ENCODE measurements around the gene MRPS33.
A peak's percentile ranks its signal among the peaks of the same experiment; 100 is the strongest.

The MRPS33 gene

DNA sequence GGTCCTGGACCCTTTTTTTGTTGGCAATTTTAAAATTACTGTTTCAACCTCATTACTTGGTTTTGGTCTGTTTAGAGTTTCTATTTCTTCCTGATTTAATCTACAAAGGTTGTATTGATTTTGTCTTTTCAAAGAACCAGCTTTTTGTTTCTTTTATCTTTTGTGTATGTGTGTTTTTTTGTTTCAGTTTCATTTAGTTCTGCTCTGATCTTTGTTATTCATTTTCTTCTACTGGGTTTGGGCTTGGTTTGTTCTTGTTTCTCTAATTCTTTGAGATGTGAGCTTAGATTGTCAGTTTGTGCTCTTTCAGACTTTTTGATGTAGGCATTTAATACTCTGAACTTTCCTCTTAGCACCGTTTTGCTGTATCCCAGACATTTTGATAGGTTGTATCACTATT lies 8.5 kb upstream of the MRPS33 start:
- peaks cover 8% of the 10 kb centered on the region for H3K4me1 Mint-ChIP-seq
- peaks cover 7% of the 10 kb centered on the region for H3K9me3 Mint-ChIP-seq
- H3K36me3 Mint-ChIP-seq = no peaks in the 10 kb centered on the region
- DNase-seq (ENCODE audit: low spot score in 2 of 2) (no peak), ATAC-seq (no peak)
- H3K27ac Mint-ChIP-seq = no peak overlapping the region
- H3K4me3 Mint-ChIP-seq = no peak overlapping the region

- Mint-ChIP-seq H3K4me1 (peaks cover 19% of the 10 kb centered on the region), H3K4me3 (no peak overlapping the region), H3K9me3 (peaks cover 3% of the 10 kb centered on the region), H3K27ac (no peak overlapping the region), H3K36me3 (peaks cover 16% of the 10 kb centered on the region)
- ATAC-seq (no peak), DNase-seq (ENCODE audit: low spot score in 2 of 2) (no peak)
These were observed 2.8 kb upstream of the MRPS33 start for GRCh38 chr7:141017555-141017954.

DNA sequence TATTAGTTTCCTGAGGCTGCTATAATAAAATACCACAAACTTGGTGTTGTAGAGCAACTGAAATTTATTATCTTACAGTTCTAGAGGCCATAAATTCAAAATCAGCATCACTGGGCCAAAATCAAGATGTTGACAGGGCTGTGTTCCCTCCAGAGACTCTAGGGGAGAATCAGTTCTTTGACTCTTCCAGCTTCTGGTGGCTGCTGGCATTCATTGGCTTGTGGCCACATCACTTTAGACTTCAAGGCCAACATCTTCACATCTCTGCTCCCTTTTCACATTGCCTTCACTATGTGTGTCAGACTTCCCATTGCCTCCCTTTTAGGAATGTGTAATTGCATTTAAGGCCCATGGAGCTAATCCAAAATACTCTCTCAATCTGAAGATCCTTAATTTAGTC lies 1.6 kb upstream of the MRPS33 start:
- Mint-ChIP-seq H3K36me3 (peaks cover 29% of the 10 kb centered on the region), H3K27ac (no peak overlapping the region), H3K4me1 (peaks cover 32% of the 10 kb centered on the region), H3K9me3 (peaks cover 3% of the 10 kb centered on the region), H3K4me3 (no peak overlapping the region)
- DNase-seq (ENCODE audit: low spot score in 2 of 2) (no peak), ATAC-seq (no peak)

DNA sequence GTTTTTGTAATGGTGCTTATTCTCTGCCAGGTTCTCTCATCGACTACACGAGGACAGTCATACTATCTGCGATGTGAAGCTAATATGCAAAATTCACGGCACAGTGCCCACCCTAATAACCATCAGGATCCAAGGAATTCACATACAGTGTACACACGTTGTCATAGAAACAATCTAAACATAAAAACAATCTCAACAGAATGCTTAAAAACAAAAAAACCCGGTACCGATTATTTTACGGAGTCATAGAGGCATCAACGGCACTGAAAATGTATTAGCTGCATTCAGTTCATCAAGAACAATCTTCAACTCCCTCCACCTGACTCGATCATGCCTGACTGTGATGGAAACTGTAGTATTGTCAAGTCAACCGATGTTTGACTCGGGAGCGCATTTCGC lies 628 bp downstream of the MRPS33 start:
- Mint-ChIP-seq H3K4me1 (peaks cover 33% of the 10 kb centered on the region), H3K4me3 (peak overlapping the region; percentile 88), H3K9me3 (peaks cover 3% of the 10 kb centered on the region), H3K27ac (peak overlapping the region; percentile 99), H3K36me3 (peaks cover 44% of the 10 kb centered on the region)
- DNase-seq (ENCODE audit: low spot score in 2 of 2) (no peak), ATAC-seq (no peak)

DNA sequence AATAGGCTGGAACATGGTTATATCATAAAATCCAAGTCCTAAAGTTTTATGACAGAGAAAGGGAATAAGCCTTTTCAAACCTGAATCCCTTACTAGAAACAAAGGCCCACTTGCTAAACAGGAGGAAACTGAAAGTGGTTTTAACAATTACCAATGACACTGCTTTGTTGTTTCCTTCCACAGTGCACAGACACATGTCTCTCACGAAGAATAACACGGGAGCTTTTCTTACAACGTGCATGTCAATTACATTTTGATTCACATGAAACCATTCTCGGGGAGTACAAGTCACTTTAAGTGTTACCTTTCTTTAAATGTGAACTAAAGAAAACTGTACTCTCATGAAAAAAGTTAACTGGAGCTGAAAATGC lies 1.4 kb downstream of the MRPS33 start:
- ATAC-seq (no peak), DNase-seq (ENCODE audit: low spot score in 2 of 2) (no peak)
- peak overlapping the region; percentile 99 for H3K27ac Mint-ChIP-seq
- H3K4me1 Mint-ChIP-seq = peaks cover 33% of the 10 kb centered on the region
- H3K9me3 Mint-ChIP-seq = peaks cover 3% of the 10 kb centered on the region
- peak overlapping the region; percentile 88 for H3K4me3 Mint-ChIP-seq
- peaks cover 52% of the 10 kb centered on the region for H3K36me3 Mint-ChIP-seq

GRCh38 chr7:141012696-141013344 lies 1.9 kb downstream of the MRPS33 start:
- peaks cover 57% of the 10 kb centered on the region for H3K36me3 Mint-ChIP-seq
- peaks cover 3% of the 10 kb centered on the region for H3K9me3 Mint-ChIP-seq
- ATAC-seq = peak; percentile 67
- H3K4me3 Mint-ChIP-seq = peak overlapping the region; percentile 88
- no peak for DNase-seq (ENCODE audit: low spot score in 2 of 2)
- H3K4me1 Mint-ChIP-seq = peaks cover 33% of the 10 kb centered on the region
- H3K27ac Mint-ChIP-seq = peak overlapping the region; percentile 99

- Mint-ChIP-seq H3K27ac (peak overlapping the region; percentile 99), H3K4me1 (peaks cover 33% of the 10 kb centered on the region), H3K9me3 (peaks cover 3% of the 10 kb centered on the region), H3K36me3 (peaks cover 63% of the 10 kb centered on the region), H3K4me3 (peak overlapping the region; percentile 88)
- ATAC-seq (peak; percentile 38), DNase-seq (ENCODE audit: low spot score in 2 of 2) (peak; percentile 47 to 86)
These were observed 2.6 kb downstream of the MRPS33 start for GRCh38 chr7:141012044-141012685.

DNA sequence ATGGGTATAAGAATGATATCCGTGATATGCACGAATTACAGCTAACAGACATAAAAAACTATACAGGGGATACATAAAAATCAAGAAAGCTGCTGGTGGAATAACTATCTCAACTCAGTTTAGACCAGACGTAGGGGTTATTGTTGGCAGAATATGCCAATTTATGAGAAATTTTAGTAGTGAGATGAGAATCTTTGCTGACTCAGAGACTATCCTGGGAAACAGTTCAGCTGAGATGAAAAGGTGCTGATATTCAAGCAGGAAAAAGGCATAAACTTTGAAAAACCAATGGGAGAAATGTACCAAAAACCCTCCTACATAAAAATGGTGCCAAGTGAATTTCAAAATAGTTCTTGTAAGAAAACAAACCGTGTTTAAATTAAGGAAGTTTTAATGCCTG lies 3.3 kb downstream of the MRPS33 start:
- no peak for ATAC-seq
- Mint-ChIP-seq H3K36me3 (peaks cover 67% of the 10 kb centered on the region), H3K4me3 (no peak overlapping the region), H3K9me3 (peaks cover 1% of the 10 kb centered on the region), H3K4me1 (peaks cover 33% of the 10 kb centered on the region), H3K27ac (no peak overlapping the region)
- no peak for DNase-seq (ENCODE audit: low spot score in 2 of 2)

DNA sequence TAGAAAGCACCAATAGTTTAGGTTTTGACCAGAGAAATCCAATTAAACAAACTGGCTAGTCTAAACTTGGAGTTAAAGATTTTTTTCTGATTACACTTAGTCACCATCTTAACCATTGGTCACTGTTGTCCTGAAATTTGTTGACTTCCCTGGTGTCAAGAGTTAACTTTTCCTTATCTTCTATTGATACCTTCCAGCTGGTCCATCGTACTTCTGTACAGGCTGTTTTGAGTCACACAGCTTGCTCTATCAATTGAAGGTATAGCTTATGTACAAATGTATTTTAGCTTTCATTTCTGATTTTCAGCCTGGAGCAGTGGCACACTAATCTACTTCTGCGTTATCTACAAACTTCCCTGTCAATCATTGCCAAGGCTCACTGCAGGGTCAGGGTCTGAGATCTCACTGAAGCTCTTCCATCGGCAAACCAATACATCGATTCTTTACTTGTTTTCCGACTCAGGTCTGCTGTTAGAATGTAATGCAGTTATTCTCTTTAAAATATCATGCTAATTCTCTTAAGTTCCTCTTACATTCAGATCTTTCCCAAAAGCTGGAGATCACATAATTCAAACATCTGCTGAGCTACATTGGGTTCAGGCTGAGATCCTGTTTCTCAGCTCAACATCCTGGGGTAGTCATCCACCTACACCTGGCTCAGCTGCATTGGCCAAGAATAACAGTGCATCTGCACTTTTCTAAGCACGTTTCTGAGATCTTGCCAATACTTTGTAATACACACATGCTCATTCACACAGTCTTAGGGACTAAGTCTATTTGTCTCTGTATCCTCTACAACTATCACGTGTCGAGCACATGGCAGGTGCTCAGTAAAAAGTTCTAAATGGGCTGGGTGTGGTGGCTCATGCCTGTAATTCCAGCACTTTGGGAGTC lies 11.3 kb downstream of the MRPS33 start:
- Mint-ChIP-seq H3K4me1 (no peaks in the 10 kb centered on the region), H3K9me3 (no peaks in the 10 kb centered on the region), H3K4me3 (no peak overlapping the region), H3K36me3 (peaks cover 24% of the 10 kb centered on the region), H3K27ac (no peak overlapping the region)
- ATAC-seq (no peak), DNase-seq (ENCODE audit: low spot score in 2 of 2) (no peak)

DNA sequence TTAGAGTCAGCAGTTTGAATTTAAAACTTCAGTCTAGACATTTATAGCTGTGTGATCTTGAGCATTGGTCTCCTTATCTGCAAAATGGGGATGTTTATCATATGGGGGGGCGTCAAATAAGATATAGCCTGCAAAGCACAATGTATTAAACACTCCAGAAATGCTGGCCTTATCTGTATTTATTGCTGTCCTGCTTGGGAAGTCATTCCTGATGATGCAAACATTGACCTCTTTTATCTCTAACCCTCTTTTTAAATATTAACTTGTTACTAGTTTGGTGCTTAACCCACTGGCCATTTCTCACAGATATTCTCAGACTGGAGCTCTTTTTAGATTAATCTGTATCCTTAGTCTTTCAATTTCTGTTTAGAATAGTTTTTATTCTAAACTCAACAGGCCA lies 13.2 kb downstream of the MRPS33 start:
- Mint-ChIP-seq H3K9me3 (no peaks in the 10 kb centered on the region), H3K4me1 (no peaks in the 10 kb centered on the region), H3K27ac (peak overlapping the region; percentile 4), H3K36me3 (peaks cover 9% of the 10 kb centered on the region), H3K4me3 (no peak overlapping the region)
- DNase-seq (ENCODE audit: low spot score in 2 of 2) (no peak), ATAC-seq (no peak)

- no peak for ATAC-seq
- Mint-ChIP-seq H3K36me3 (peaks cover 5% of the 10 kb centered on the region), H3K4me1 (no peaks in the 10 kb centered on the region), H3K27ac (no peak overlapping the region), H3K9me3 (no peaks in the 10 kb centered on the region), H3K4me3 (no peak overlapping the region)
- DNase-seq (ENCODE audit: low spot score in 2 of 2) = no peak
These were observed 13.6 kb downstream of the MRPS33 start for GRCh38 chr7:141001122-141001521.

DNA sequence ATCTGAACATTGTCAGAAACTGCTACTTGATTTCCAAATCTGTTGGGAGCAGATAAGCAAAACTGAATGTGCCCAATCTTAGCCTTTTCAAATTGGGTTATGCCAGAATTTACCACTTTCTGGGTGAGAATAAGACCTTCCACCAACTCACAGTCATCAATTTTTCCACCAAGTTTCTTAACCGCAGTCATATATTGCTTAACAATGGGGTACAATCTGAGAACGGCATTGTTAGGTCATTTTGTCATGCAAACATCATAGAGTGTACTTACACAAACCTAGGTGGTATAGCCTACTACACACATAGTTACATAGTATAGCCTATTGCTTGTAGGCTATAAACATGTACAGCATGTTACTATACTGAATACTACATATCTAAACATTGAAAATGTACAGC lies 16.0 kb downstream of the MRPS33 start:
- ATAC-seq (no peak), DNase-seq (ENCODE audit: low spot score in 2 of 2) (no peak)
- Mint-ChIP-seq H3K27ac (no peak overlapping the region), H3K9me3 (no peaks in the 10 kb centered on the region), H3K4me3 (no peak overlapping the region), H3K36me3 (no peaks in the 10 kb centered on the region), H3K4me1 (no peaks in the 10 kb centered on the region)

DNA sequence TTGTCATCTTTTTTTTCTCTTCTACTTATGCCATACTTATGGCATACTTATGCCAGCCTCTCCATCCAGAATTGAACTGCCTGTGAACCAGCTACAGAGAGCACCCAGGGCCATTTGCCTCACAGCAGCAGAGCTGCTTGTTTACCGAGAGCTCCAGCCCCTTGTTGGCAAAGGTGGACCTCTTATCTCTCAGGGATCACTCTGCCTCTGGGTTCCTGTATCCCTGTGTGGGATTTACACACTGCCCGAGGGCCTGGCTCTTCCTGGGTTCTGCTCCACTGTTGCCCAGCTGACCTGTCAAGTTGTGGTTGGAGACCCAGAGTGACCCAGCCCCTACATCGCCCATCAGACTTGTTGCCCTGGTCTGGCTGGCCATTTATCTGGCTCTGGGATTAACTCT lies 22.3 kb downstream of the MRPS33 start:
- Mint-ChIP-seq H3K27ac (no peak overlapping the region), H3K4me3 (no peak overlapping the region), H3K4me1 (no peaks in the 10 kb centered on the region), H3K36me3 (no peaks in the 10 kb centered on the region), H3K9me3 (no peaks in the 10 kb centered on the region)
- ATAC-seq (no peak), DNase-seq (ENCODE audit: low spot score in 2 of 2) (no peak)

GRCh38 chr7:140990193-140990962 lies 24.4 kb downstream of the MRPS33 start:
- H3K4me1 Mint-ChIP-seq = no peaks in the 10 kb centered on the region
- no peak overlapping the region for H3K27ac Mint-ChIP-seq
- DNase-seq (ENCODE audit: low spot score in 2 of 2) = no peak
- no peak overlapping the region for H3K4me3 Mint-ChIP-seq
- H3K9me3 Mint-ChIP-seq = no peaks in the 10 kb centered on the region
- ATAC-seq = no peak
- H3K36me3 Mint-ChIP-seq = no peaks in the 10 kb centered on the region

GRCh38 chr7:140989068-140989467 lies 25.7 kb downstream of the MRPS33 start:
- peaks cover 5% of the 10 kb centered on the region for H3K9me3 Mint-ChIP-seq

More at GRCh38 chr7:140989068-140989467, 25.7 kb downstream of the MRPS33 start:
- Mint-ChIP-seq H3K4me3 (no peak overlapping the region), H3K4me1 (no peaks in the 10 kb centered on the region), H3K27ac (no peak overlapping the region), H3K36me3 (no peaks in the 10 kb centered on the region)
- ATAC-seq (no peak), DNase-seq (ENCODE audit: low spot score in 2 of 2) (no peak)

Measured in stimulated activated effector memory CD8-positive, alpha-beta T cell treated with anti-CD3 and anti-CD28 coated beads, Interleukin-12 subunit alpha, Interleukin-12 subunit beta, amount 100 ng/mL, for 72 hours (primary cell).